Nucleus accumbens (tissue), 56 donors: ENCODE measurements around the gene KRTAP24-1.

Source experiments
- DNase-seq, 56 donors: peaks; one replicate each; lab custom pipeline; 2025; lab: John Stamatoyannopoulos, UW

KRTAP24-1 gene

DNA sequence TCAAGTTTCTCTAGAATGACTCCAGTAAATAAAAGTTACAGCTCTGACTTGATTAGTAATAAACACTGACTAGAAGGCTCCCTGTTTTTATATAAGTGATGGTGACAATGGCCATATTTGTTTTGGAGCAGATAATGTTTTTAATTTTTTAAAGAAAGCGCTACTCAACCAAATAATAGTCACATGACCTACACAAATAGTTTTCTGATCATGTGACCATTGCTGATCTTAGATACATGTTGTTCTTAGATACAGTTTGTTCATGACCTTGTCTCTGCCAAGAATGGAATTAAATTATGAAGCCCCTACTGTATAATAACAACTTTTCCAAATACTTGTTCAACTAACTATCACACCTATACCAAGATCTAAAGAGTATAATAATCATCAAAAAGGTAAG lies 44.6 kb downstream of the KRTAP24-1 start:
- no peak for DNase-seq

DNA sequence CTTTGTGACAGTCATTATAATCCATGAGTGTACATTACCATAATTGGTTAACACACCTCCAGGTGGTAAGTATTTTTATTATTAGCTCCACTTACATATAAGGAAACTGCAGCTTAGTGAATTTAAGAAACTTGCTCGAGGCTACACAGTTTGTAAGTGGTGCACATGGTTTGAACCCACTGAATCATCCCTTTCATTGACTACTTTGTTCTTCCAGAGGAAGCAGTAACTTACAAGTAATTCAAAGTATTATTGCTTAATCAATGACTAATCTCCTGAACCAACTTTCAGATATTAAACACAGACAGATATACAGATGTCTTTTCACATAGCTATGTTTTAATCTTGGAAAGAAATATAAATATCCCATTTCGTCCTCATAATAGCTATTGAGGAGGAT lies 48.1 kb downstream of the KRTAP24-1 start:
- no peak for DNase-seq

DNA sequence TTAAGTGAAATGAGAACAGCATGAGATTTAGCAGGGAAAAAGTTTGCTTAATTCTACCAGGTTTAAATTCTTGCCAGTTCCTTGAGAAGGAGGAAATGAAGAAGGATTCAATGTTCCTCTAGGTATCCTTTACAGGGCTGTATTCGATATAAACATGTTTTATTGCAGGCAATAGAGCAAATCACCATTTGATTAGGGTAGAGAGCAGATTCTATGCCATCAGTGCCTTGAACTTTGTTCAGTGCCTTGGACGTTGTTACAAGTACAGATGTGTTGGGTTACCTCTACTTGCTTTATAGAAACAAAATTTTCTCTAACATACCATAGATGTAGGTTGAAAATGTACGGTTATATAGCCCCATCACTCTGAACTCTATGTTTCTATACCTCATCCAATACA lies 48.7 kb downstream of the KRTAP24-1 start:
- no peak for DNase-seq

DNA sequence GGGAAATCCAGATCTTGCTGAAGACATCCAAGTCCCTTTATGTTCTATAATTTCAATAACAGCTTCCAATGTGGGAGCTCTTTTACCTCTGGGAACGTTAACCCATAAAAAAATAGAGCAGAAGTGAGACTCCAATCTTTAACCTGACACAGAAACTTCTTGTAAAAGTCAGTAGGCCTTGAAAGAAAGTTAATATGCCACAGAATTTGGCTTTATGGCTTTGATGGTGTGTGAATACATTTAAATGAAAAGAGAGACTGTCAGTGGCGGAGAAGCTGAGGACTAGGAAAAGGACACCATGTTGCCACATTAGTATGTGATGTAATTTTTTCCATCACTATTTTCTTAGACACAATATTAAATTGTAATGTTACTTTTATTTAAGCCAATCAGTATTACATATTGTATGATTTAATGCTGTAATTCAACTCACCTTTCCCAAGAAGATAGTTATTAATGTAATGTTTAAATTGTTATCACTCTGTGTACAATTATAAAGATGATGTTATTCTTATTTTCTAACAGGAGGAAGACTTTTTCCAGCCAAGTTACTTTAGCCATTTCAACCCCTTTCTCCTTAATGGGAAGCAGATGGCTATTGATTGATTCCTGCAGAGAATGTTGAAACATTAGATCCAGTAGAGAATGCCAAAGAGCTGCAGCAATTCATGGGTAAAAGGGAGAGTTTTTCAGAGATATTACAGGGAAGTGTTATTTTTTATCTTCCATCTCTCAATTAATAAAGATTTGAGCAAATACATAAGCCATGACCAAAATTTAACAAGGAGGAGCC lies 49.3 kb downstream of the KRTAP24-1 start:
- DNase-seq = no peak

DNA sequence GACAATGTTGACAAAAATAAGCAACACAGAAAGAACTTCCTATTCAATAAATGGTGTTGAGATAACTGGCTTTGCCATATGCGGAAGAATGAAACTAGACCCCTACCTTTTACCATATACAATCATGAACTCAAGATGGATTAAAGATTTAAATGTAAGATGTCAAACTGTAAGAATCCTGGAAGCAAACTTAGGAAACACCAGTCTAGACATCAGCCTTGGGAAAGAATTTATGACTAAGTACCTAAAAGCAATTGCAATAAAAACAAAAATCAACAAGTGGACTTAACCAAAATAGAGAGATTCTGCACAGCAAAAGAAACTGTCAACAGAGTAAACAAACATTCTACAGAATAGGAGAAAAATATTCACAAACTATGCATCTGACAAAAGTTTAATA lies 50.7 kb downstream of the KRTAP24-1 start:
- DNase-seq = no peak
